Esophagus mucosa (tissue), 1 donor: ENCODE measurements around the gene TYMS. TPM values are rescaled to one million over a fixed set of nuclear protein-coding genes. Genes with fewer than 3 reads are reported as not detected.
"Not testable (repeated sequence)": the region's sequence is repeated elsewhere in the genome, so short reads cannot be mapped to it uniquely, and the experiment has no call there.

Source experiments
- ATAC-seq: fragments of 200-7000 bp; cut with Tn5 transposase; one replicate; pipeline ENCODE4 v1.9.1; 2020
- total RNA-seq: library from RNA; stranded (reverse); gene quantifications from one replicate; pipeline ENCODE4 v1.2.4, GENCODE V29; 2023
- donor health status: DM: yes; HTN: yes; CAD: no.

Gene TYMS
- total RNA-seq, 1 donor from 2014 or later, result 28.4 TPM

DNA sequence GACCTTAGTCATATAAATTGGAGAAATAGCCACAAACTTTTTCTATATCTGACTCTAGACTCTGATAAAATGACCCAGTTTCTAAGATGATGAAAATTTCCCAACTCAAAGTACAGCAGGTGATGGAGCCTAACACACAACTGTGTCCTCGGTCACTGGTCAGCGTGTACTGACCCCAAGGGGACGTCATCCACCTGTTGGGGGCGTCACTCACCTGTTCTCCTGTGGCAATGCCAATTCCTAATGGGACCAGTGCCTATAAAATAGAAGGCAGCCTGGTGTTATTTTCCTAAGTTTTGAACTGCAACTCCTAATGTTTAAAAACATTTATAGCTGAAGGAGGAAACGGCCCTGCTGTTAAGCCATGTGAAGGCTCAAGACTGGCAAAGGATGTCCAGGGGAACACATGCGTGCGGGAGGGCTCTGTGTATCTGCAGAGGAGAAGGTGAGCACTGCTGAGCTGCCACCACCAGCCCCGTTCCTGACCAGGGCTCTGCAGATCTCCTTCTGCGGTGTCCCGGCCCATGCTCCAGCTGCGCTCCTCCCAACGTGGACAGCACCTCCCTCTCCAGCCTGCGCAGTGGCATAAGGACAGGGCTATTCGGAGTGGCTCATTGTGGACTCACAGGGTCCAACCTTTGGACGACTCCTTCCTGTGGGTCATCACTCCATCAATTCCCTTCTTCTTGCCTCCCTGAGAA lies 21.2 kb downstream of the TYMS start:
- ATAC-seq, result no peak

DNA sequence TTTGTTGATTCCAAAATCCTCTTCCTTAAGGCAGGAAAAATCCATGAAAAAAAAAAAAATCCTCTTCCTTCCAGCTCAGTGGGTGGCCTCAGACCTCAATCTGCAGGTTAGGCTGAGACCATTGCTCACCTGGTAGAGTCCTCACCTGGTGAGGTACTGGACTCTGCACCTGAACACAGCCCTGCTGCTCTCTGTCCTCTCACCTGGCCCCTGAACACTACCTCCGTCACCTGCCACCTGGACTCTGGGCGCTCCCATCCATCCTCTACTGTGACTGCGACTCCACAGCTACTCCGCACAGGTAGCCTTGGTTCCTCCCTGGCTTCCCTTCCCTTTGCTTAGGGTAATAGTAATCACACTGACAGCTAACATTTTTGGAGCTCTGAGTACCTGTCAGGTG lies 22.1 kb downstream of the TYMS start:
- ATAC-seq, result no peak

DNA sequence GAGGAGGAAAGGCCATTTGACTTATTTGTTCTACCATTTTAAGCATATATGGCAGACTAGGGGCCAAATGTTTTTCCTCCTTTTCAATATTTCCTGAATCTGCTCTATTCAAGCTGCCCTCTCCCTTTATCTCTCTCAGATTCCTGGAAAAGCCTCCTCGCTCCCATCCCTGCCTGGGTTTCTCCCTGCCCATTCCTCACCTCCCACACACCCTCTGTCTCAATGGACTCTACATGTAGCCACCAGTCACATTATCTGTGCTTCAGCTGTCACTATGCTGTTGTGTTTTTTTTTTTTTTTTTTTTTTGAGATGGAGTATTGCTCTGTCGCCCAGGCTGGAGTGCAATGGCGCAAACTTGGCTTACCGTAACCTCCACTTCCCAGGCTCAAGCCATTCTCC lies 22.9 kb downstream of the TYMS start:
- ATAC-seq, result no peak

GRCh38 chr18:681985-682384 lies 24.5 kb downstream of the TYMS start:
- no peak for ATAC-seq

- not testable (repeated sequence) for ATAC-seq
These were observed 25.0 kb downstream of the TYMS start for GRCh38 chr18:682416-682815.

GRCh38 chr18:682833-683232 lies 25.4 kb downstream of the TYMS start:
- ATAC-seq, result no peak

GRCh38 chr18:683531-683930 lies 26.1 kb downstream of the TYMS start:
- ATAC-seq, result no peak

DNA sequence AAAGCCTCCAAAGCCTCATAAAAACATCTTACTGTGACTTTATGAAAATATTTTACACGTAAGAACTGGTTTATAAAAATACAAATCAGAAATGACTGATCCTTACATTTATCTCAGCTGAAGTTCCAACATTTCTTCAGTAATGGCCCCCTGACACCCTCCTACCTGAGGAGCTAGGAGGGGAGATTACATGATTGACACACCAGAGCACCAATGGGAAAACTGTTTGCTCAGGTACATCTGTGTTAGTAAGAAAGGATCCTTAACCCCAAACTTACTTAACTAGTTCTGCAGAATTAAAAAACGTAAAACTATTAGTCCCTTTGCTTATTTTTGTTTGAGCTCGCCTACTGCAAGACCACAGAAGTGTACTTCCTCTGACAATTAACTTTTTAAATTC lies 28.0 kb downstream of the TYMS start:
- ATAC-seq, result no peak

DNA sequence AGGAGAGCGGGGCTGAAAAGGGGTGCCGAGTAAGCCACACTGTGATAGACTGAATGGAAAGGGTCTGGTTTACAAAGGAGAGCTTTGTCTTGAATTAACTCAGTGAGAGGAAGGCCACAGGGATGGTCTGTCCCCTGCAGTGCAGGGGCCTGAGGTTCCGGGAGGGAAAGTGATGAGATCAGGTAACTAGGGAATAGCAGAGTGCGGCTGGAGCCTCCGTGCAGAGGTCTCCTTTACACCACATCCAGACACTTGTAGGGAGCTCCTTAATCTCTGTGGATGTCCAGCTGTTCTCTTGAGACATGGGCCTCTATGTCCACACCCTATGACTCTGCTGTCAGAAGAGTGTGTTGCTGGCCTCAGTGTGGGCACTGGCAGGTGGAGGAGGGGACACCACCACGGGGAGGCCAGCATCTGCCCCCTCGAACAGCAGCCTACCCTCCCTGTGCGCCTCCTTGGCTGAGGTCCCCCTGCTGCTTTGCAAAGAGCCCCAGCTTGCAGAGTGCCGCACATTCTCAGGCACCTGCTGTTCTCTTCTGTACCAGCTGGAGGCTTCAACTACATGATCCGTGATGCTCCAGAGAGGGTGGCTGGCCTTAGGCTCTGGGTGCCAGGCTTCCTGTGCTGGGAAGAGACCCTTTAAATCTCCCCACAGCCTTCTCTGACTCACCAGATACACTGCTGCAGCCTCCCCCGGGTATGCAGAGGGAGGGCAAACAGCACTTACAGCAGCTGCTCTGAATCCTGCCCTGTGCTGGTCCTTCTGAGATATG lies 29.1 kb downstream of the TYMS start:
- ATAC-seq, result no peak

GRCh38 chr18:688323-688722 lies 30.9 kb downstream of the TYMS start:
- ATAC-seq, result no peak

DNA sequence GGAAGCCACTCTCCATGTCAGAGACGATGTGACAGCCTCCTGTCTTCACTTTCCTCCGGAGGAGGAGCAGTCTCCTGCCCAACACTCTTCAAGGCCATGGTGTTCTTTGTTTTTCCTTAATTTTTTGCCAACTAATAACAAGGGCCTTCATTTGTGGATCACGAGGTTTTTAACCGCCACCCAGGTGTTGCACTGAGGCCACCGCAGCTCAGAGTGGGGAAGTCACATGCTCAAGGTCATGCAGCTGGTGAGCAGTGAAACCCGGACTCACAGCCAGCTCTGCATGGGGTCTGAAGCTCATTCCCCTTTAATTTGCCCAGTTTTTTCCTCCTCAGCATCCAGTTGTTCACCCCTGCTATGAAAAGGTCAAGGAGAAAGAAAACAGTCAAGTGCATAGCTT lies 35.4 kb downstream of the TYMS start:
- no peak for ATAC-seq

GRCh38 chr18:693466-694187 lies 36.2 kb downstream of the TYMS start:
- ATAC-seq, result no peak

DNA sequence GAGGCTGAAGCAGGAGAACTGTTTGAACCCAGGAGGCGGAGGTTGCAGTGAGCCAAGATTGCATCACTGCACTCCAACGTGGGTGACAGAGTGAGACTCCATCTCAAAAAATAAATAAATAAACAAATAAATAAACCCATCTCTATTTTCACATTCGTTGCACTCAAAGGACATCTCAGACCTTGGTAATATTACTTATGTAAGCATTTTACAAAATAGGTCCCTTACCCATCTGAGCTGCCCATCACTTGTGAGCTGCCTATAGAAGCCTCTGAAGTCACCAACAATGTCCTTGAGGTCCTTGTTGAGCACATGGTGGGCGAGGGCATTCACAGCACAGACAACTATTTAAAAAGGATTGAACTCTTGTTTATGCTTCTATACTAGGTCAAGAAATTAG lies 39.6 kb downstream of the TYMS start:
- no peak for ATAC-seq

DNA sequence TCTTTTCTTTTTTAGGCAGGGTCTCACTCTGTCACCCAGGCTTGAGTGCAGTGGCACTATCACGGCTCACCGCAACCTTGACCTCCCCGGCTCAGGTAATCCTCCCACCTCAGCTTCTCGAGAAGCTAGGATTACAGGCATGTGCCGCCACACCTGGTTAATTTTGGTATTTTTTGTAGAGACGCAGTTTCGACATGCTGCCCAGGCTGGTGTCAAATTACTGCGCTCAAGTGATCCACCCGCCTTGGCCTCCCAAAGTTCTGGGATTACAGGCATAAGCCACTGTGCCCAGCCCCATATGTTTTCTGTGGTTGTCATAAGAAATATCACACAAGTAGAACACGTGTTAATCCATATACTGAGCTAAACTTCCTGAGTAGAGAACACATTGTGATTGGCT lies 40.3 kb downstream of the TYMS start:
- no peak for ATAC-seq

- ATAC-seq, result peak; percentile 31
These were observed 45.9 kb downstream of the TYMS start for GRCh38 chr18:703213-703967.

- ATAC-seq, result no peak
These were observed 49.0 kb downstream of the TYMS start for GRCh38 chr18:706405-706804.

DNA sequence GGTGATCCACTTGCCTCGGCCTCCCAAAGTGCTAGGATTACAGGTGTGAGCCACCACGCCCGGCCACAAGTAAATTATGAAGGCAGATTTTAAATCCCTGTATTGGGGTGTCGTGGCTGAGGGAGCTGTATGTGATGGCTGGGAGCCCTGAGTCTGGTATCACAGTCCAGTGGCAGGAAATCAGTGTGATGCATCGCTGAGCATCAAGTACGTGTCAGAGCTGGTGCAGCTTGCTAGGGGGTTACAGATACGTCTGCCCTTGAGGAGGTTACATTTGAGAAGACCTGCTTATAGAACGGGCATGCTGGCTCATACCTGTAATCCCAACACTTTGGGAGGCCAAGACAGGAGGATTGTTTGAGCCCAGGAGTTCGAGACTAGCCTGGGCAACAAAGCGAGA lies 50.6 kb downstream of the TYMS start:
- ATAC-seq, result no peak

DNA sequence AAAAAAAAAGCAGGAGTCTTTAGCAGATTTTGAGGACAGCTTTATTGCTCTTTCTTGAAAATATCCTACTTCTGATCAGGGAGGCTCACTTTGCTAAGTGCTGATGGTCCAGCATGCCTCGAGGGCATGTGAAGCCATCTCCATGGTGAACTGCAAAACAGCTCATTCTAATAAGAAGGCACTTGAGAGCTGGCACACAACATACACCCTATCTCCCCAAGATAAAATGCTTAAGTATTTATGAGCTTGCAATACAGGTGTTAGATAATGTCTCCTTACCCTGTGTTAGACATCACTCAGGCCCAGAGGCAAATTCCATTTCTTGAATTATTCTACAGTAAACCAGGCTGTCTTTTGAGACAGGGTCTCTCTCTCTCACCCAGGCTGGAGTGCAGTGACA lies 52.3 kb downstream of the TYMS start:
- ATAC-seq, result no peak

DNA sequence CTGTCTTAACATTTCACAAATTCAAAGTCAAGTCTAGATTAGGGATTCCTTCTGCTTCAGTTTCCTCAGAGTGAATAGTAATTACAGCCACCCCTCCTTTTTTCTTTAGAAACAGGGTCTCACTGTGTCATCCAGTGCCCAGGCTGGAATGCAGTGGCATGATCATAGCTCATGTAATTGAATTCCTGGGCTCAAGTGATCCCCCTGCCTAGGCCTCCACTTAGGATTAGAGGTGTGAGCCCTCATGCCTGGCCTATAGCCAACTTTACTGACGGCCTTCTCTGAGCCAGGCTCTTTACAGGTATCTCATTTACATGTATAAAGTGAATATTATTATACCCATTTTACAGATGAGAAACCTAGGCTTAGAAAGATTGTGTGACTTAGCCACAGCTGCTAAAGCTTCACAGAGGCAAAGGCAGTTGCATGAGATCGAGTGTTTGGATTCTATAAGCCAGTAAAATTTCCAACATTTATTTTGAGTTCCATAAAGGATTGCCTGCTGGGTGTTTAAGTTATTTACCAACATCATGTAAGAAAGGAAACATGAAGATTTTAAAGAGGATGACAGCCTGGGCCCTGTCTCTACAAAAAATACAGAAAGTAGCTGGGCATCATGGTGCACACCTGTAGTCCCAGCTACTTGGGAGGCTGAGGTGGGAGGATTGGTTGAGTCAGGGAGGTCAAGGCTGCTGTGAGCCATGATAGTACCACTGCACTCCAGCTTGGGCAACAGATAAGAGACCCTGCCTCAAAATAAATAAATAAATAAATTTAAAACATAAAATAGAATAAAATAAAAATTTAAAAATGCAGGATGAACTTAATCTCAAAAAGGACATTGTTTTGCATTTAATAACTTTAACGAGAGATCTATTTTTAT lies 53.2 kb downstream of the TYMS start:
- ATAC-seq, result no peak

DNA sequence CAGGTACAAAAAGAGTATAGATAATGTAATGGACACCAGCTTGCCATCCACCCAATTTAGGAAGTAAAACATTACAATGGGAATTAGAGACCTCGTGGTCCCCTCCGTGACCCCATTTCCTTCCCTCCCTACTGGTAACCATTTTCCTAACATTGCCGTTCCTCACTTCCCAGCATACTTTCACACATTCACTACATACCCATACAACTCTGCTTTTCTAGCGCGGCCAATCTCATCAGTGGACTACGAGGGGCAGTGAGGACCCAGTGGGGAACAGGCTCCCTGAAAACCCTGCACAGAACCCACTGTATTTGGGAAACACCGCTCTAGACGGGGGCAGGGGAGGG lies 53.8 kb downstream of the TYMS start:
- no peak for ATAC-seq

GRCh38 chr18:711657-712400 lies 54.4 kb downstream of the TYMS start:
- ATAC-seq, result peak; percentile 59
